ENCODE results near the gene RNF207.

DNA sequence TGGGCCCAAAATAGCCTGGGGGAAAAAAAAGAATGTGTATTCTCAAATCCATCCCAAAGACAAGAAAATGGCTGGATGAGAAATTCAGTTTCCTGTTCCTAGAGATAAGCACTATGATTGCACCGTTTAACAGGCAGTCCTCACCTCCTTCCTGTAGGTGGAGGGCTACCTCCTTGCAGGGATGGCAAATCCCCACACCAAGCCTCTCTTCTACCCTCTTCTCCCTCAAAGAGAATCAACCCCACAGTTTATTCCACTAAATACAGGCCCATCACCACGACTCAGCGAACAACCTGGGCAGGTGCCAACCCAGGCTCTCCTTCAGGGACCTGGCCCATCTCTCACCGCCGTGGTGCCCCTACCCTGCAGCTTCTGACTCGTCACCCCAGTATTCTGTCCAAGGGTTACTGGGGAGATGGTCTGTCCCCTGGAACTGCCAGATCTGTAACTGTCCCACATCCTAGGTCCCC lies 22.4 kb upstream of the RNF207 start:
- no peak for TF ChIP-seq EP300 (IDR thresholded peaks at IDR 0.05)
- TF ChIP-seq, protein P1, sequence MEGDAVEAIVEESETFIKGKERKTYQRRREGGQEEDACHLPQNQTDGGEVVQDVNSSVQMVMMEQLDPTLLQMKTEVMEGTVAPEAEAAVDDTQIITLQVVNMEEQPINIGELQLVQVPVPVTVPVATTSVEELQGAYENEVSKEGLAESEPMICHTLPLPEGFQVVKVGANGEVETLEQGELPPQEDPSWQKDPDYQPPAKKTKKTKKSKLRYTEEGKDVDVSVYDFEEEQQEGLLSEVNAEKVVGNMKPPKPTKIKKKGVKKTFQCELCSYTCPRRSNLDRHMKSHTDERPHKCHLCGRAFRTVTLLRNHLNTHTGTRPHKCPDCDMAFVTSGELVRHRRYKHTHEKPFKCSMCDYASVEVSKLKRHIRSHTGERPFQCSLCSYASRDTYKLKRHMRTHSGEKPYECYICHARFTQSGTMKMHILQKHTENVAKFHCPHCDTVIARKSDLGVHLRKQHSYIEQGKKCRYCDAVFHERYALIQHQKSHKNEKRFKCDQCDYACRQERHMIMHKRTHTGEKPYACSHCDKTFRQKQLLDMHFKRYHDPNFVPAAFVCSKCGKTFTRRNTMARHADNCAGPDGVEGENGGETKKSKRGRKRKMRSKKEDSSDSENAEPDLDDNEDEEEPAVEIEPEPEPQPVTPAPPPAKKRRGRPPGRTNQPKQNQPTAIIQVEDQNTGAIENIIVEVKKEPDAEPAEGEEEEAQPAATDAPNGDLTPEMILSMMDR (IDR thresholded peaks at IDR 0.05): no peak
- no peak for TF ChIP-seq POLR2AphosphoS5 (IDR thresholded peaks at IDR 0.05)
- no peak for TF ChIP-seq POLR2A (IDR thresholded peaks at IDR 0.05; ENCODE audit: low read depth)

Measured in esophagus muscularis mucosa (tissue), 4 donors.